Bronchial epithelial cell (primary cell): ENCODE results near the gene RNF180. TPM values are rescaled to one million over a fixed set of nuclear protein-coding genes. Genes with fewer than 3 reads are reported as not detected.

Source experiments
- DNase-seq: peaks from one replicate; pipeline ENCODE4 v3.0.0-alpha.2; 2010; ENCODE audit warnings: low read depth
- FAIRE-seq: peaks from 2 replicates; lab custom pipeline; 2011; peaks lifted over from hg19 to GRCh38; lab: Jason Lieb, UNC
- H3K27me3 ChIP-seq: 2 replicates; pipeline ENCODE4 v1.5.1; 2011; ENCODE audit warnings: low read length; ENCODE audit not compliant: control insufficient read depth, insufficient read depth
- H3K36me3 ChIP-seq: 2 replicates; pipeline ENCODE4 v1.5.1; 2011; ENCODE audit warnings: low read length; ENCODE audit not compliant: control insufficient read depth, insufficient read depth
- H3K4me3 ChIP-seq: 2 replicates; pipeline ENCODE4 v1.5.1; 2011; ENCODE audit warnings: mild to moderate bottlenecking, low read depth, low read length, control low read depth
- CTCF ChIP-seq: IDR thresholded peaks from 2 replicates; pipeline ENCODE4 v1.5.1; 2011; ENCODE audit warnings: mild to moderate bottlenecking, moderate library complexity, low read length, control low read depth, inconsistent platforms; ENCODE audit not compliant: insufficient read depth, severe bottlenecking
- total RNA-seq: library from RNA; depleted of rRNA; stranded (reverse); fragments of >200 nt; gene quantifications from 2 replicates; pipeline ENCODE4 v1.2.1, GENCODE V29; 2014

RNF180 gene
- total RNA-seq, 1 donor from 2014 or later: 4.5 TPM

GRCh38 chr5:64145216-64145895, 20.3 kb upstream of the RNF180 start:
- Histone ChIP-seq H3K36me3 (no peaks in the 10 kb centered on the region), H3K27me3 (no peaks in the 10 kb centered on the region), H3K4me3 (no peak overlapping the region)
- TF ChIP-seq CTCF: no peak
- DNase-seq: no peak
- no peak for FAIRE-seq

- DNase-seq (no peak), FAIRE-seq (no peak)
- H3K4me3 ChIP-seq: no peak overlapping the region
- H3K36me3 ChIP-seq: no peaks in the 10 kb centered on the region
- H3K27me3 ChIP-seq: no peaks in the 10 kb centered on the region
- TF ChIP-seq CTCF: no peak
Observed at GRCh38 chr5:64147379-64147778, 18.3 kb upstream of the RNF180 start.

- Histone ChIP-seq H3K4me3 (no peak overlapping the region), H3K36me3 (no peaks in the 10 kb centered on the region), H3K27me3 (no peaks in the 10 kb centered on the region)
- peak; percentile 79 for TF ChIP-seq CTCF
- FAIRE-seq (no peak), DNase-seq (peak; percentile 49)
Observed at GRCh38 chr5:64147849-64148441, 17.7 kb upstream of the RNF180 start.

GRCh38 chr5:64149268-64149667, 16.4 kb upstream of the RNF180 start:
- peak; percentile 91 for FAIRE-seq
- H3K27me3 ChIP-seq: no peaks in the 10 kb centered on the region

GRCh38 chr5:64149857-64150521, 15.7 kb upstream of the RNF180 start:
- FAIRE-seq: no peak
- DNase-seq: no peak
- no peak for TF ChIP-seq CTCF
- H3K27me3 ChIP-seq: no peaks in the 10 kb centered on the region
- H3K36me3 ChIP-seq: no peaks in the 10 kb centered on the region
- no peak overlapping the region for H3K4me3 ChIP-seq

More at GRCh38 chr5:64149268-64149667, 16.4 kb upstream of the RNF180 start:
- no peak for DNase-seq
- Histone ChIP-seq H3K4me3 (no peak overlapping the region), H3K36me3 (no peaks in the 10 kb centered on the region)
- TF ChIP-seq CTCF: no peak
